IMR-90 (cell line): ENCODE measurements around the gene STAM2. TPM values are rescaled to one million over a fixed set of nuclear protein-coding genes. Genes with fewer than 3 reads are reported as not detected.

Experiments
- ATAC-seq: fragments of 200-7000 bp; cut with Tn5 transposase; 2 replicates; pipeline ENCODE4 v1.9.1; 2020; ENCODE audit warnings: low read depth, mild to moderate bottlenecking, moderate library complexity
- BruUV-seq: library from RNA; stranded (reverse); fragments of 400-500 nt; replicated peaks from 2 replicates; lab custom pipeline; 2021; lab: Mats Ljungman, UMichigan
- CTCF ChIA-PET: fragments of 300-600 bp; formaldehyde crosslinking; extraction: SDS; loops from one replicate; lab custom pipeline; 2021; ENCODE audit warnings: antibody characterized with exemption; lab: Yijun Ruan, JAX
- POLR2A ChIA-PET: fragments of 300-600 bp; sonication (Branson Sonifier 250); formaldehyde crosslinking; loops from one replicate; lab custom pipeline; 2022; ENCODE audit warnings: antibody characterized with exemption; ENCODE audit not compliant: unreplicated experiment; lab: Charles Lee
- DNase-seq: peaks from one replicate; pipeline ENCODE4 v3.0.0; 2013
- H2AFZ ChIP-seq: replicated peaks from 2 replicates; pipeline ENCODE3; 2013; ENCODE audit warnings: low read length, mild to moderate bottlenecking; ENCODE audit not compliant: poor library complexity
- H2AK5ac ChIP-seq: 2 replicates; pipeline ENCODE4 v1.6.1; 2013; ENCODE audit warnings: low read depth, low read length, inconsistent platforms
- H2AK9ac ChIP-seq: replicated peaks from 2 replicates; pipeline ENCODE3; 2013; ENCODE audit warnings: mild to moderate bottlenecking, low read depth, low read length, moderate library complexity; ENCODE audit not compliant: poor library complexity
- H2BK120ac ChIP-seq: 2 replicates; pipeline ENCODE4 v1.6.1; 2013; ENCODE audit warnings: low read depth, low read length, inconsistent platforms
- H2BK15ac ChIP-seq: 3 replicates; pipeline ENCODE4 v1.6.1; 2013; ENCODE audit warnings: low read depth, low read length, inconsistent platforms
- H2BK20ac ChIP-seq: 2 replicates; pipeline ENCODE4 v1.6.1; 2013; ENCODE audit warnings: low read depth, mild to moderate bottlenecking, inconsistent platforms, low read length, moderate library complexity
- H2BK5ac ChIP-seq: 2 replicates; pipeline ENCODE4 v1.6.1; 2013; ENCODE audit warnings: mild to moderate bottlenecking, low read depth, low read length, inconsistent platforms; ENCODE audit not compliant: poor library complexity, severe bottlenecking
- H3K14ac ChIP-seq: replicated peaks from 2 replicates; pipeline ENCODE4 v1.6.1; 2013; ENCODE audit warnings: low read depth, low read length, inconsistent platforms
- H3K18ac ChIP-seq: 2 replicates; pipeline ENCODE4 v1.6.1; 2013; ENCODE audit warnings: low read depth, low read length, control low read depth
- H3K23ac ChIP-seq: 2 replicates; pipeline ENCODE4 v1.6.1; 2013; ENCODE audit warnings: low read depth, low read length, inconsistent platforms
- H3K27ac ChIP-seq: 2 replicates; pipeline ENCODE4 v1.5.1; 2013; ENCODE audit warnings: mild to moderate bottlenecking, control low read depth, low read length; ENCODE audit not compliant: insufficient read depth
- H3K27me3 ChIP-seq: 2 replicates; pipeline ENCODE4 v1.6.1; 2013; ENCODE audit warnings: low read length; ENCODE audit not compliant: control insufficient read depth, insufficient read depth
- H3K36me3 ChIP-seq: 2 replicates; pipeline ENCODE4 v1.6.1; 2013; ENCODE audit warnings: low read length, mixed read lengths; ENCODE audit not compliant: control insufficient read depth, insufficient read depth
- H3K4ac ChIP-seq: 2 replicates; pipeline ENCODE4 v1.6.1; 2013; ENCODE audit warnings: low read depth, low read length, inconsistent platforms
- H3K4me1 ChIP-seq: 2 replicates; pipeline ENCODE4 v1.6.1; 2013; ENCODE audit warnings: low read length, mixed read lengths; ENCODE audit not compliant: control insufficient read depth, insufficient read depth
- H3K4me2 ChIP-seq: 2 replicates; pipeline ENCODE4 v1.6.1; 2013; ENCODE audit warnings: low read depth, mild to moderate bottlenecking, control low read depth, low read length, moderate library complexity
- H3K4me3 ChIP-seq: 2 replicates; pipeline ENCODE4 v1.5.1; 2013; ENCODE audit warnings: low read depth, mild to moderate bottlenecking, control low read depth, low read length, moderate library complexity; ENCODE audit not compliant: insufficient read depth
- H3K56ac ChIP-seq: 2 replicates; pipeline ENCODE4 v1.6.1; 2013; ENCODE audit warnings: low read length, inconsistent platforms; ENCODE audit not compliant: insufficient read depth; ENCODE audit errors: extremely low read depth
- H3K79me1 ChIP-seq, 2 experiments: 2 replicates each; pipeline ENCODE4 v1.6.1; 2013; ENCODE audit warnings: low read length in 2 of 2, inconsistent platforms in 1 of 2, low read depth in 1 of 2
- H3K9ac ChIP-seq: 2 replicates; pipeline ENCODE4 v1.6.1; 2013; ENCODE audit warnings: low read depth, low read length, control low read depth
- H3K9me1 ChIP-seq: 2 replicates; pipeline ENCODE4 v1.6.1; 2013; ENCODE audit warnings: low read length, inconsistent platforms; ENCODE audit not compliant: insufficient read depth
- H3K9me3 ChIP-seq: 2 replicates; pipeline ENCODE4 v1.6.1; 2013; ENCODE audit warnings: low read length; ENCODE audit not compliant: control insufficient read depth, insufficient read depth
- H4K20me1 ChIP-seq: 2 replicates; pipeline ENCODE4 v1.6.1; 2013; ENCODE audit warnings: low read length, inconsistent platforms; ENCODE audit not compliant: insufficient read depth
- H4K5ac ChIP-seq: 2 replicates; pipeline ENCODE4 v1.6.1; 2013; ENCODE audit warnings: mild to moderate bottlenecking, low read depth, low read length, control low read depth
- H4K8ac ChIP-seq, 2 experiments: 2 replicates each; pipeline ENCODE4 v1.6.1; 2013; ENCODE audit warnings: low read depth in 2 of 2, low read length in 2 of 2, control low read depth in 1 of 2, inconsistent platforms in 1 of 2
- H4K91ac ChIP-seq: 2 replicates; pipeline ENCODE4 v1.6.1; 2013; ENCODE audit warnings: low read depth, low read length, inconsistent platforms; ENCODE audit not compliant: insufficient read depth
- BHLHE40 ChIP-seq: fragments of 150-350 bp; IDR thresholded peaks from 2 replicates; pipeline ENCODE4 v1.6.1; 2016; ENCODE audit warnings: mild to moderate bottlenecking, low read depth, low read length
- CEBPB ChIP-seq: IDR thresholded peaks from 2 replicates; pipeline ENCODE4 v1.6.1; 2012; ENCODE audit warnings: low read depth, low read length, improper control_type of control experiment
- CHD1 ChIP-seq: IDR thresholded peaks from 2 replicates; pipeline ENCODE4 v1.6.1; 2012; ENCODE audit warnings: low read depth, low read length, improper control_type of control experiment
- ELK1 ChIP-seq: fragments of 150-350 bp; IDR thresholded peaks from 2 replicates; pipeline ENCODE4 v1.6.1; 2016; ENCODE audit warnings: low read depth, mild to moderate bottlenecking, low read length, moderate library complexity, borderline replicate concordance
- FOS ChIP-seq: fragments of 150-350 bp; IDR thresholded peaks from 2 replicates; pipeline ENCODE4 v1.6.1; 2016; ENCODE audit warnings: low read depth, low read length
- MAFK ChIP-seq: IDR thresholded peaks from 2 replicates; pipeline ENCODE4 v1.6.1; 2012; ENCODE audit warnings: low read depth, low read length, improper control_type of control experiment
- MAZ ChIP-seq: IDR thresholded peaks from 2 replicates; pipeline ENCODE4 v1.6.1; 2012; ENCODE audit warnings: low read depth, mild to moderate bottlenecking, low read length, improper control_type of control experiment, moderate library complexity, borderline replicate concordance
- MXI1 ChIP-seq: IDR thresholded peaks from 2 replicates; pipeline ENCODE4 v1.6.1; 2012; ENCODE audit warnings: low read depth, mild to moderate bottlenecking, low read length, moderate library complexity, borderline replicate concordance
- NFE2L2 ChIP-seq: fragments of 150-350 bp; IDR thresholded peaks from 2 replicates; pipeline ENCODE4 v1.6.1; 2016; ENCODE audit warnings: low read depth, mild to moderate bottlenecking, low read length
- POLR2A ChIP-seq: IDR thresholded peaks from 2 replicates; pipeline ENCODE4 v1.6.1; 2012; ENCODE audit warnings: mild to moderate bottlenecking, low read depth, low read length
- RAD21 ChIP-seq: IDR thresholded peaks from 2 replicates; pipeline ENCODE4 v1.6.1; 2012; ENCODE audit warnings: low read length, improper control_type of control experiment
- RCOR1 ChIP-seq: IDR thresholded peaks from 2 replicates; pipeline ENCODE4 v1.6.1; 2012; ENCODE audit warnings: mild to moderate bottlenecking, low read length, improper control_type of control experiment; ENCODE audit not compliant: insufficient replicate concordance
- RFX5 ChIP-seq: IDR thresholded peaks from 2 replicates; pipeline ENCODE4 v1.8.0; 2012; ENCODE audit warnings: low read depth, mild to moderate bottlenecking, low read length, moderate library complexity
- SMC3 ChIP-seq: fragments of 150-350 bp; IDR thresholded peaks from 2 replicates; pipeline ENCODE4 v1.6.1; 2016; ENCODE audit warnings: low read depth, mild to moderate bottlenecking, antibody characterized with exemption, low read length, moderate library complexity
- USF2 ChIP-seq: fragments of 150-350 bp; IDR thresholded peaks from 2 replicates; pipeline ENCODE4 v1.6.1; 2017; ENCODE audit warnings: mild to moderate bottlenecking, antibody characterized with exemption, low read length, low read depth
- WGBS, 2 experiments: methylation state at CpG; one replicate each; pipeline versions ENCODE4 v1.1.5 to v1.1.7; 2013; ENCODE audit warnings: missing lambda C conversion rate in 2 of 2; ENCODE audit not compliant: insufficient read length in 1 of 2; ENCODE audit errors: extremely low coverage in 2 of 2; 5-methylcytosine and 5-hydroxymethylcytosine counted together
- dilution Hi-C: fragments of 300-500 bp; cut with HindIII; formaldehyde crosslinking; loops from one replicate; pipeline ENCODE4 v1.14.3; 2018; ENCODE audit warnings: low sequenced_read_pairs; ENCODE audit not compliant: unreplicated experiment
- in situ Hi-C: fragments of 300-500 bp; cut with MboI; formaldehyde crosslinking; loops from 3 replicates; pipeline ENCODE4 v1.14.3; 2019; ENCODE audit warnings: low sequenced_read_pairs, inconsistent platforms, mixed read lengths
- intact Hi-C: fragments of 100-400 bp; cut with micrococcal nuclease; formaldehyde crosslinking; loops from 2 replicates; pipeline ENCODE4 v1.10.0; 2022
- polyA plus RNA-seq, 3 experiments: library from polyadenylated mRNA; depleted of rRNA; stranded (reverse); fragments of >200 nt; gene quantifications; 2 replicates each; pipeline ENCODE4 v1.2.3, GENCODE V29; 2012; ENCODE audit warnings: low replicate concordance in 1 of 3
- total RNA-seq: library from RNA; depleted of rRNA; stranded (reverse); fragments of >200 nt; gene quantifications from 2 replicates; pipeline ENCODE4 v1.2.3, GENCODE V29; 2012

The STAM2 gene
- total and polyA plus RNA-seq, 2 of the 4 experiments (the other 2 are of a cell fraction): 12.5 to 29.2 TPM

- ChIA-PET CTCF (interaction anchor here (0.7 kb wide), 1 partner anchor 478 kb away, joined by 4 read pairs; no protein-coding TSS in a partner anchor), POLR2A (no interaction called here)
- H2AK9ac ChIP-seq: no peak overlapping the region
- no peak overlapping the region for H2AK5ac ChIP-seq
- no peak overlapping the region for H3K23ac ChIP-seq
- no peak overlapping the region for H2BK15ac ChIP-seq
- H3K14ac ChIP-seq: no peak overlapping the region
- H3K36me3 ChIP-seq: no peaks in the 10 kb centered on the region
- H4K5ac ChIP-seq: no peak overlapping the region
- H3K27ac ChIP-seq: no peak overlapping the region
- intact Hi-C loops: no loop called here
- H3K27me3 ChIP-seq: peaks cover 34% of the 10 kb centered on the region
- H3K18ac ChIP-seq: no peak overlapping the region
- DNase-seq (no peak), ATAC-seq (no peak)
- H2AFZ ChIP-seq: no peak overlapping the region
- H2BK20ac ChIP-seq: no peak overlapping the region
- no peak overlapping the region for H3K4ac ChIP-seq
- no peak overlapping the region for H3K4me3 ChIP-seq
- no peak overlapping the region for H3K9ac ChIP-seq
- H4K20me1 ChIP-seq: no peaks in the 10 kb centered on the region
- no peaks in the 10 kb centered on the region for H3K79me1 ChIP-seq
- TF ChIP-seq MAFK (no peak), USF2 (no peak), FOS (no peak), CEBPB (no peak), POLR2A (no peak), RFX5 (no peak), RCOR1 (no peak), CHD1 (no peak), RAD21 (no peak), ELK1 (no peak), MAZ (no peak), MXI1 (no peak), BHLHE40 (no peak), NFE2L2 (no peak), SMC3 (no peak)
- H3K4me2 ChIP-seq: no peak overlapping the region
- no peak overlapping the region for H4K8ac ChIP-seq
- no CpG with 5 or more reads among the region's 1 CpG for WGBS, 2 experiments
- H2BK120ac ChIP-seq: no peak overlapping the region
- H4K91ac ChIP-seq: no peak overlapping the region
- H3K4me1 ChIP-seq: peaks cover 3% of the 10 kb centered on the region; the same call in 1 of the 2 replicates
- H3K9me3 ChIP-seq: no peaks in the 10 kb centered on the region
- dilution Hi-C loops: no loop called here
- in situ Hi-C loops: no loop called here
- no TSS peak for BruUV-seq
- no peak overlapping the region for H2BK5ac ChIP-seq
- H3K9me1 ChIP-seq: no peaks in the 10 kb centered on the region
- no peak overlapping the region for H3K56ac ChIP-seq
Measured at GRCh38 chr2:152095146-152095545, 80.4 kb downstream of the STAM2 start.
